Measurements from ENCODE around the gene TSPAN9. TPM values are rescaled to one million over a fixed set of nuclear protein-coding genes. Genes with fewer than 3 reads are reported as not detected.

Gene TSPAN9
- polyA plus RNA-seq, 2 of the 4 experiments (the other 2 are of a cell fraction), result 12.4 to 16.1 TPM

- no peak for ATAC-seq
- Histone ChIP-seq H3K4me2 (no peak overlapping the region), H3K4me3 (no peak overlapping the region), H3K9me3 (no peaks in the 10 kb centered on the region), H3K4me1 (peaks cover 3% of the 10 kb centered on the region; the same call in 1 of the 3 replicates), H3K27ac (no peak overlapping the region)
- ChIA-PET CTCF (interaction anchor here (0.8 to 5.3 kb wide), 11 partner anchors 22 to 604 kb away, joined by 3 to 38 read pairs (median 3); no protein-coding TSS in a partner anchor), POLR2A (interaction anchor here (1.8 kb wide), 1 partner anchor 27 kb away, joined by 5 read pairs; no protein-coding TSS in a partner anchor)
- WGBS (ENCODE audit: missing lambda C conversion rate), result 74% methylated on average over 14 of the region's 14 CpGs
- TF ChIP-seq JUN (IDR thresholded peaks at IDR 0.05) (no peak), HOXB13 (CRISPR knock-in tag; IDR thresholded peaks at IDR 0.05; ENCODE audit: low read depth) (no peak), FOSB (CRISPR knock-in tag; IDR thresholded peaks at IDR 0.05) (no peak), RNF2 (IDR thresholded peaks at IDR 0.05; ENCODE audit: borderline replicate concordance, low read depth) (no peak), REST (IDR thresholded peaks at IDR 0.05) (no peak), NFE2L2 (conservative IDR thresholded peaks at IDR 0.05; ENCODE audit: low read length) (no peak), HOXB5 (CRISPR knock-in tag; IDR thresholded peaks at IDR 0.05) (no peak), ZSCAN20 (CRISPR knock-in tag; IDR thresholded peaks at IDR 0.05) (no peak)
- no peak for DNase-seq (ENCODE audit: low read depth in 1 of 2, low spot score in 1 of 2)
- FAIRE-seq, result no peak
These were observed 118.8 kb downstream of the TSPAN9 start for GRCh38 chr12:3195859-3196483.

GRCh38 chr12:3196488-3196887, 119.3 kb downstream of the TSPAN9 start:
- no peak overlapping the region for H3K4me3 ChIP-seq
- 79% methylated on average over 1 of the region's 1 CpG for WGBS (ENCODE audit: missing lambda C conversion rate)
- H3K4me1 ChIP-seq, result peaks cover 4% of the 10 kb centered on the region; the same call in 1 of the 3 replicates
- DNase-seq (ENCODE audit: low read depth in 1 of 2, low spot score in 1 of 2) (no peak), ATAC-seq (no peak), FAIRE-seq (no peak)
- no peak overlapping the region for H3K4me2 ChIP-seq
- no peak overlapping the region for H3K27ac ChIP-seq
- CTCF ChIA-PET, result interaction anchor here (0.8 to 5.3 kb wide), 8 partner anchors 22 to 123 kb away, joined by 3 to 38 read pairs (median 4); no protein-coding TSS in a partner anchor
- H3K9me3 ChIP-seq, result no peaks in the 10 kb centered on the region
- POLR2A ChIA-PET, result interaction anchor here (1.8 kb wide), 1 partner anchor 28 kb away, joined by 5 read pairs; no protein-coding TSS in a partner anchor
- TF ChIP-seq HES2 (IDR thresholded peaks at IDR 0.05) (no peak), BCL3 (IDR thresholded peaks at IDR 0.05) (no peak), FOSL2 (IDR thresholded peaks at IDR 0.05) (no peak), FOSL2 (CRISPR knock-in tag; IDR thresholded peaks at IDR 0.05) (no peak), RAD21 (conservative IDR thresholded peaks at IDR 0.05 in 1 of 2, IDR thresholded peaks at IDR 0.05 in 1 of 2) (no peak), RCOR1 (IDR thresholded peaks at IDR 0.05; ENCODE audit: low read depth, low read length) (no peak), MAZ (IDR thresholded peaks at IDR 0.05; ENCODE audit: borderline replicate concordance, low read depth, low read length) (no peak), ZC3H11A (IDR thresholded peaks at IDR 0.05) (no peak), CEBPB (IDR thresholded peaks at IDR 0.05) (no peak), CTCF (IDR thresholded peaks at IDR 0.05) (no peak), HDAC2 (IDR thresholded peaks at IDR 0.05) (no peak), TFCP2L1 (CRISPR knock-in tag; IDR thresholded peaks at IDR 0.05) (no peak), NPAS2 (CRISPR knock-in tag; IDR thresholded peaks at IDR 0.05; ENCODE audit: borderline replicate concordance) (no peak), MYC (IDR thresholded peaks at IDR 0.05; ENCODE audit: borderline replicate concordance, low read length) (no peak), ESRRA (IDR thresholded peaks at IDR 0.05; ENCODE audit: borderline replicate concordance, low read length) (no peak), JUNB (IDR thresholded peaks at IDR 0.05) (no peak), HMGXB4 (CRISPR knock-in tag; IDR thresholded peaks at IDR 0.05; ENCODE audit: borderline replicate concordance) (no peak), ELK1 (IDR thresholded peaks at IDR 0.05; ENCODE audit: low read depth, low read length) (no peak), ZFP36 (IDR thresholded peaks at IDR 0.05; ENCODE audit: borderline replicate concordance, partially characterized antibody) (no peak)
